HG03378 (cell line): ENCODE measurements around the gene MFRP.
"Not testable (repeated sequence)": the region's sequence is repeated elsewhere in the genome, so short reads cannot be mapped to it uniquely, and the experiment has no call there.

Source experiments
- ATAC-seq: cut with Tn5 transposase; IDR thresholded peaks from one replicate; pipeline ENCODE4 v1.9.1; 2021; ENCODE audit warnings: mild to moderate bottlenecking, moderate library complexity; ENCODE audit not compliant: unreplicated experiment

MFRP gene

DNA sequence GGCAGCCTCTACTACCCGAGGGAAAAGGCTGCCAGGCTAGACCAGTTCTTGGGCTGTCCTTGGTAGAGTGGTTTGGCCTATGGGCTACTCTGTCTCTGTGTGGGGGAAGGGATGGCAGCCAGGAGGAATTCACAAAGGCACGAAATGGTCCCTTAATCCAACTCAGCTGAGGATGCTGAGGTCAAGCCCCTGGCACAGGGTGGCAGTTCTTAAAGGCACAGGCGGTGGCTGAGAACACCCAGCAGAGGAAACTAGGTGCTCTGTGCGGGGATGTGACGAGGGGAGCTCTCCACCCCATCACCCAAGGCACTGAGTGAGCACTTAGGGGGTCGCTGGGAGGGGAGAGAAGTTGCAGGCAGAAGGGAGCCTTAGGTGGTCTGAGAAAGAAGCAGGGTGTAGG lies at the start of gene MFRP:
TSS of gene MFRP (minus strand) at position 101 of the 400 bp plus-strand sequence. CDS start 192 bp downstream, outside the sequence.
- ATAC-seq = no peak

DNA sequence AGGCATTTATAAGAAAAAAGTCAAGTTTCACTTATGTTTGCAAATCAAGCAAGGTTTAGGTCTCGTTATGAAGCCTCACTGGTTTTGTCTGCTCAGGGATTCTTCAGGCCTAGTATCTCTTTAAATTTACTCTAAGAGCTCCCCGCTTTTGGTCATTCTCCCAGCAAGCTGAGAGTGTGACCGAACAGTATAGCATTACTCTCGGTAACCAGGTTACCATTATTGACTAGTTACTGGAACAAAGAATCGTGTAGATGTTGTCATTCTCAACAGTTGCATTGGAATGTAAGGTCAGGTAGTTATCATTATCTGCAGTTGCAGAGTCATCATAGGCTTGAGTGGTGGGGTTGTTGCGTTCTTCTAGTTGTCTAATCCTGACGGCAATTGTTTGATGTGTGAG lies 44.8 kb upstream of the MFRP start:
- ATAC-seq = no peak

- ATAC-seq = no peak
Observed at GRCh38 chr11:119389611-119390254, 43.2 kb upstream of the MFRP start.

- no peak for ATAC-seq
Observed at GRCh38 chr11:119388103-119388502, 41.6 kb upstream of the MFRP start.

DNA sequence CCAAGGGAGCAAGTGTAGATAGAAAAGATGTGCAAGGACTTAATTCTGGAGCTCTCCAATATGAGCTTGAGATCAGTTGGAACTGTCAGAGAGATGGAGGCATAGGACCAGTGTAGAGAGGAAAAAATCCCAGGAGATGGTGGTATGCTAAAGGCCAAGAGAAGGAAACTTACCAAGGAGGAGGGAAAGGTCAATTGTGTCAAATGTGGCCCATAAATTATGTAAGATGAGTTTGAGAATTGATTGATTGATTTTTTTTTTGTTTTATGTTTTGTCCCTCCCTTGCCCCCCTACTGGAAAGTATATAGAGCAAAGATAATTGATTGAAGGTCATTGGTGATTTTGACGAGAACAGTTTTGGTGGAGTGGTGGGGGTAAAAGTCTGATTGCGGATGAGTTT lies 37.8 kb upstream of the MFRP start:
- no peak for ATAC-seq

- ATAC-seq = not testable (repeated sequence)
Observed at GRCh38 chr11:119382513-119382912, 36.0 kb upstream of the MFRP start.

GRCh38 chr11:119382101-119382500 lies 35.6 kb upstream of the MFRP start:
- no peak for ATAC-seq

- peak; percentile 90 for ATAC-seq
Observed at GRCh38 chr11:119381181-119381988, 34.9 kb upstream of the MFRP start, which contains the start of gene USP2. TSS of gene USP2 (minus strand) at chr11:119381690. CDS start at chr11:119373480, 8,210 bp downstream.

DNA sequence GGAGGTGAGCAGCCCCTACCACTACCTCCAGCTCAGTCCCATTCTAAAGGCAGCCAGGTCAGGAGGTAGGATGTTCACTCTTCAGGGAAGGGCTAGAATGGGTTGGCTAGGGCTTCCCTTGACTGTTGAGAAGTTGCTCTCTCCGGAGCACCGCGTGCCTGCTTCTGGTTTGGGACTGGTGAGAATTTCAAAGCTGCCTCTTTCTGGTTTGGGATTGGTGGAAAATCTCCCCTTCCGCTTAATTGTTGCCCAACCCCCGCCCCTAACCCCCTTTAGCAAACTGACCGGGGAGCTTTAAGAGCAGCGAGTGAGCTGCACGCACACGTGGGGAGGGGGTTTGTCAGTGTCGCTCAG lies 34.3 kb upstream of the MFRP start:
- no peak for ATAC-seq

- ATAC-seq = no peak
Observed at GRCh38 chr11:119380160-119380826, 33.8 kb upstream of the MFRP start.

DNA sequence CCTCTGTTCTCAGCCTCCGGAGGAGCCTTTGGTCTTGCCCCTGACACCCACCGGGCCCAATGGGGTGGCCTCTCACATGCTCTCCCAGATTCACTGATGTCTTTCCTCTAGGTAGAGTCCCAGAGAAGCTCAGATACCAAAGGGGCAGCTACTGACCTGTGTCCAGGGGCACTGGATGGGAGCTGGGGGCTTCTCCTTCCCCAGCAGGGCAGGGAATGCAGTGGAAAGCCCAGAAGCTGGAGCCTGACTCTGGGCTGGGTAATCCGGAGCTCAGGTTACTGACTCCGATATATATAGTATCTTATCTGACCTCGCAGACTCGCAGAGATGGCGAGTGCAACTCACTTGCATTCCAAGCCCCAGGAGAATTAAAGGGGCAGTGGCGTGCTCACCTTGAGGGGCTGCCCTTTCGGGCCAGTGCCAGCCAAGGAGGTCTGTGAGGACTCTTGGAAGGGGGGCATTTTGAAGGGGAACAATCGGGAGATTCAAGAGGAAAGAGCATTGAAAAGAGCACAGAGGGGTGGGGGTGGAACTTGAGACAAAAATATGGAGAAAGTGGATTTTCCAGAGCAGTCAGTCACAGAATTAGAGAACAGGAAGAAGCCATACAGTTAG lies 32.5 kb upstream of the MFRP start:
- no peak for ATAC-seq

GRCh38 chr11:119377961-119378667 lies 31.6 kb upstream of the MFRP start:
- no peak for ATAC-seq

DNA sequence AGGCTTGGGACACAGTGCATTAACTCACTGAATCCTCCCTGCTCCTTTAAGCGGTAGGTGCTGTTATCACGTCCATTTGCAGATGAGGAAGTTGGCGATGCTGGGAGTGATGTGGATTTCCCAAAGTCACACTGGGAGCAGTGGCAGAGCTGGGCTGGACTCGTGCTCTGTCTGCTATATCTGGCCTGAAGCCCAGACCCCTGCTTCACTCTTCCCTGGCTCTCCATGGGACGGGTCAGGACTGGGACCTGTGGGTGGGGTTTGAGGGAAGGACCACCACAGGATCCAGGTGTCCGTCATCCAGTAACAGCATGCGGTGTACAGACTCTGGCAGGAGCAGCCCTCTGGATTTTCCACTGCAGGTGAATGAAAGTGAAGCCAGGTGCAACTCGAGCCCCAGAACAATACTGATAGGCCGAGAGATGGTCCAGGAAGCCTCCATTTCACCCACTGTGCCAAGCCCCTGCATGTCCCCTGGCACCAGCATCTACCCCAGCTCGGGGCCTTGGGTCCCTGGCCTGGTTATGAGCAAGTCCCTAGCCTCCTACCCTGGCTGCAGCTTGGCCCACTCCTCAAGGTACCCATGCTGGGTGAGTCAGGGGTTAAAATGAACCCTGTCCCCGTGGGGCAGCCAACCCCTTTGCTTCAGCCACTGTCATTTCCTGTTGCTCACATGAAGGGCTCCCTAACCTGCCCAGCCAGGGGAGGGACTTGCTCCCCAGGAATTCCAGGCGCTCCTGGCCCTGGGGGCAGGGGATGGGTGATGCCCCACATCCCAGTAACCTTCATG lies 30.8 kb upstream of the MFRP start:
- ATAC-seq = no peak

GRCh38 chr11:119376197-119376847 lies 29.8 kb upstream of the MFRP start:
- no peak for ATAC-seq

DNA sequence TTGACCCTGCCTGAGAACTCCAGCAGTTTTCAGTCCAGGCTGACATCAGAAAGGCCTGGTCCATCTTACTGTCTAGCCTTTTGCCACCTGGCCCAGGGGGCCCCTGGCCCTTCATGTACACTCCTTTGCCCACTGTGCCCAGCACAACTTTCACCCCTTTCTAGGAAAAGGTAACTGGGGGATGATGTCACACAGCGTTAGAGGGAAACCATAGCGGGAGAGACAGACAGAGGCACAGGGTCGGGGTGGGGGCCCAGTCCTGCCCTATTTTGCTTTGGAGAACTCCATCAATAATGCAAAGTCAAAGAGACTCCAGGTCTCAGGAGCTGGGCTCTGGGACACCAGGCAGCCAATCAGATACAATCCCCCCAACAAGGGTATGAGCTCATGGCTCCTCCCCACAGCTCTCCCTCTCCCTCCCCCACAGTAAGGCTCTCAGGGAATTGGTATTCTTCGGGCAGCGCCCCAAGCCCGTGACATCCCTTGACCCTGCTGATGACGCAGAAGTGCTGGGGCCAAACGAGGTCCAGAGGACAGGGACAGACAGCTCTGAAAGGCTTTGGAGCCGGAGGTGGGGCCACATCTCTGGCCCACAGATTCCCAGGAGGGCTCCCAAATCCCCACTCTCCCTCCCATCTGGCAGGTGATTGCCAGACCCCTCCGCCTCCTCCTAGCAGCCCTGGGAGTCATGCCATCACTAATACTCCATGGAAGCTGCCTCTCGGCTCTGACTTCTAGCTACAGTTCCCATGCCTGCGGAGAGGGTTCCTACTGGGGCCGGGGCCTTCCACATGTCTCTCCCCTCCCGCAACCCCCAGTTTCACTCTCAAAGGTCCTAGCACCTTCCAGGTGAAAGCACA lies 29.1 kb upstream of the MFRP start:
- no peak for ATAC-seq

GRCh38 chr11:119374632-119375336 lies 28.3 kb upstream of the MFRP start:
- no peak for ATAC-seq

GRCh38 chr11:119373921-119374631 lies 27.6 kb upstream of the MFRP start:
- no peak for ATAC-seq
